Measurements from ENCODE around the gene RBM47. TPM values are rescaled to one million over a fixed set of nuclear protein-coding genes. Genes with fewer than 3 reads are reported as not detected.
"Not testable (repeated sequence)": the region's sequence is repeated elsewhere in the genome, so short reads cannot be mapped to it uniquely, and the experiment has no call there.

The RBM47 gene
- total and polyA plus RNA-seq, 4 experiments from 2014 or later = 0.10 to 1.5 (median 0.87) TPM

DNA sequence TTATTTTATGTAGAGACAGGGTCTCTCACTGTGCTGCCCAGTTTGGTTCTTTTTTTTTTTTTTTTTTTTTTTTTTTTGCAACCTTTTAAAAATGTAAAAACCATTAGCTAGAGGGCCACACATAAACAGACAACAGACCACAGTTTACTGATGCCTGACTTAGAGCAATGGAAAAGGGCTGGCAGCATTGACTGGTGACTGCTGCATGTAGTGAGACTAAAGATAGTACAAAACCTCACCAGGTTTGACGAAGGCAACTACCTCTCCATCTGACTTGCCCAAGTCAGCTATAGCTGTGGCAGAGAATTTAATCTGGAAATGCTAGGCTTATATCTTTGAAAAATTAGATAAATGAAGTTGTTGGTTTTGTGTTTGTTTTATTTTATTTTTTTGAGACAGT lies 102.9 kb downstream of the RBM47 start:
- POLR2A ChIA-PET (ENCODE audit: partially characterized antibody) = no interaction called here
- peaks cover 0 to 4% (median 2%) of the 10 kb centered on the region in 4 donors for H3K4me1 Mint-ChIP-seq
- no peak overlapping the region for H3K27ac ChIP-seq (ENCODE audit: low read depth, low read length)

DNA sequence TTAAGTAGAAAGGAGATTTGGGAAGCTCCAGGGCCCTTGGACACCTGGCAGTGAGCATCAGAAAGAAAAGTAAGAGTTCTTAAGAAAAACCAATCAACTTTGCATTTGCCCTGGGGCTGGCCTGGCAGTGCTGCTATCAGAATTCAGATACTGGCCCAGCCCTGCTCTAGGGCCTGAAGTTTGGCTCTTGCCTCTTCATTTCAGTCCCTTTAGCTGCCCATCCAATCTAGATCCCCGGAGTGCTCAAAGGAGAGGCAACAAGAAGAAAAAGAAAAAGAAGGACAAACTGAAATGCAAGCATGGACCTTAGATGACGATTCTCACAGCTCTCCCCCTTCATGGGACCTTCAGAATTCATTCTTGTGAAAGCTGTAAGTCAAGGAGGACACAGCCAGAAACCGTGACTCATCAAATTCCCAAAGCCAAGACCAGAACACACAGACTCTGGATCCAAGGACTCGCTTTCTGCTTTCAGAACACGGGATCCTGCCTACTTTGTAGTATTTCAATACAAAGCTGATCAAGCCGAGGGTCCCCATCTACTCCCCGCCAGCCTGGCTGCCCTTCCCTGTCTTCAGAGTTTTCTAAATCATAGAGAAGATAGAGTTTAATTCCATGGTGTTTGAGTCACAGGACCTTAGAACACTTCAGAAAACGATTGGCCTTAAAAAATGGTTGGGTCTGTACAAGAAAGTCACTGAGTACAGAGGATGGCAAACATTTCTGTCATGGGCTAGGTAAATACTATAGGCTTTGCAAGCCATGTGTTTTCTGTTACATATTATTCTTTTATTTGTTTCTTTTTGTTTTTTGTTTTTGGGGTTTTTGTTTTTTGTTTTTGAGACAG lies 103.7 kb downstream of the RBM47 start:
- Mint-ChIP-seq H3K4me1 (no peaks in the 10 kb centered on the region), H3K36me3 (no peaks in the 10 kb centered on the region), H3K27me3 (no peaks in the 10 kb centered on the region), H3K4me3 (no peak overlapping the region), H3K27ac (peak overlapping the region in 1 of 7 donors; percentile 21), H3K9me3 (no peaks in the 10 kb centered on the region)
- DNase-seq = no peak
- no peaks in the 10 kb centered on the region for H3K27me3 ChIP-seq (ENCODE audit: insufficient read depth, low read length)
- H3K27ac ChIP-seq (ENCODE audit: low read depth, low read length) = no peak overlapping the region
- POLR2A ChIA-PET (ENCODE audit: partially characterized antibody) = no interaction called here
- no peak overlapping the region for H3K4me3 ChIP-seq (ENCODE audit: low read length in 2 of 2)
- no peaks in the 10 kb centered on the region for H3K36me3 ChIP-seq (ENCODE audit: insufficient read depth, low read length)
- intact Hi-C loops (cut with micrococcal nuclease) = no loop called here
- H3K4me1 ChIP-seq (ENCODE audit: insufficient read depth, low read length) = no peaks in the 10 kb centered on the region
- no peaks in the 10 kb centered on the region for H3K9me3 ChIP-seq (ENCODE audit: control insufficient read depth in 1 of 2, low read length in 2 of 2)
- CTCF ChIA-PET (ENCODE audit: partially characterized antibody) = interaction anchor here (1.2 kb wide), 1 partner anchor 11 kb away, joined by 3 read pairs; no protein-coding TSS in a partner anchor

More for the DNA sequence above, 102.9 kb downstream of the RBM47 start:
- DNase-seq = no peak
- Histone ChIP-seq H3K4me1 (ENCODE audit: insufficient read depth, low read length) (no peaks in the 10 kb centered on the region), H3K27me3 (ENCODE audit: insufficient read depth, low read length) (no peaks in the 10 kb centered on the region), H3K9me3 (ENCODE audit: control insufficient read depth in 1 of 2, low read length in 2 of 2) (no peaks in the 10 kb centered on the region), H3K4me3 (ENCODE audit: low read length in 2 of 2) (no peak overlapping the region), H3K36me3 (ENCODE audit: insufficient read depth, low read length) (no peaks in the 10 kb centered on the region)
- no peaks in the 10 kb centered on the region for H3K9me3 Mint-ChIP-seq
- intact Hi-C loops (cut with micrococcal nuclease) = no loop called here
- H3K27ac Mint-ChIP-seq = no peak overlapping the region
- CTCF ChIA-PET (ENCODE audit: partially characterized antibody) = no interaction called here
- H3K4me3 Mint-ChIP-seq = no peak overlapping the region
- H3K27me3 Mint-ChIP-seq = no peaks in the 10 kb centered on the region
- H3K36me3 Mint-ChIP-seq = no peaks in the 10 kb centered on the region

DNA sequence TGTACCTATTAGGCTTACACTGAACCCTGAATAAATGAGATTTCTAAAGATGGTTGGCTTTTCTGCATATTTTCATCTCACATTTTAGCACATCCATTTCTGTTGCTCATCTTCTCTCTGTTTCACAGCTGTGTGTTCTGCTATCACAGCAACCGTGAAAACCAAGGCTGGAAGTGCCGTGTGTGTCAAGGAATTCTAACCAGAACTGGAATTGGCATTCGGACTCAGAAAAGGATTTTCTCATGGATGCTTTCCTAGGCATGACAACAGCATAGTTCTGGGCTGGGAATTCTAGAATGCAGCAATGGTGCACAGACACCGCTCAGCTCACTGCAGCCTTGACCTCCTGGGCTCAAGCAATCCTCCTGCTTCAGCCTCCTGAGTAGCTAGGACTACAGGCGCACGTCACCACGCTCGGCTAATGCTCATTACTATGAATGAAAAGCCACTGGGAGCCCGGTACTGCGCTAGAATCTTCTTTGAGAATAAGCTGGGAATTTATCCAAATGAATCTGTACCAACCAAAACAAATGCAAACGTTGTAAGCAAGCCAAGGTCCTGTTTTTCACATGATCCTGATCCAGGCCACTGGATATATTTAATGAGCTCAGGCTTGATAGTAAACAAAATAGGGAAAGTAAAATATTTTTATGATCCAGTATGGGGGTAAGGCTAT lies 105.2 kb downstream of the RBM47 start:
- intact Hi-C loops (cut with micrococcal nuclease) = no loop called here
- no peak overlapping the region for H3K4me3 ChIP-seq (ENCODE audit: low read length in 2 of 2)
- H3K36me3 ChIP-seq (ENCODE audit: insufficient read depth, low read length) = no peaks in the 10 kb centered on the region
- no peaks in the 10 kb centered on the region for H3K4me1 ChIP-seq (ENCODE audit: insufficient read depth, low read length)
- H3K9me3 ChIP-seq (ENCODE audit: control insufficient read depth in 1 of 2, low read length in 2 of 2) = no peaks in the 10 kb centered on the region
- no peak for DNase-seq
- no peaks in the 10 kb centered on the region for H3K4me1 Mint-ChIP-seq
- H3K36me3 Mint-ChIP-seq = no peaks in the 10 kb centered on the region
- no peaks in the 10 kb centered on the region for H3K9me3 Mint-ChIP-seq
- peaks cover 0 to 3% of the 10 kb centered on the region in 2 donors for H3K27me3 Mint-ChIP-seq
- H3K4me3 Mint-ChIP-seq = no peak overlapping the region
- H3K27ac Mint-ChIP-seq = no peak overlapping the region
- no peak overlapping the region for H3K27ac ChIP-seq (ENCODE audit: low read depth, low read length)
- ChIA-PET CTCF (ENCODE audit: partially characterized antibody) (interaction anchor here (0.5 to 1.2 kb wide), 2 partner anchors 13 to 19 kb away, joined by 3 read pairs; no protein-coding TSS in a partner anchor), POLR2A (ENCODE audit: partially characterized antibody) (no interaction called here)
- no peaks in the 10 kb centered on the region for H3K27me3 ChIP-seq (ENCODE audit: insufficient read depth, low read length)

DNA sequence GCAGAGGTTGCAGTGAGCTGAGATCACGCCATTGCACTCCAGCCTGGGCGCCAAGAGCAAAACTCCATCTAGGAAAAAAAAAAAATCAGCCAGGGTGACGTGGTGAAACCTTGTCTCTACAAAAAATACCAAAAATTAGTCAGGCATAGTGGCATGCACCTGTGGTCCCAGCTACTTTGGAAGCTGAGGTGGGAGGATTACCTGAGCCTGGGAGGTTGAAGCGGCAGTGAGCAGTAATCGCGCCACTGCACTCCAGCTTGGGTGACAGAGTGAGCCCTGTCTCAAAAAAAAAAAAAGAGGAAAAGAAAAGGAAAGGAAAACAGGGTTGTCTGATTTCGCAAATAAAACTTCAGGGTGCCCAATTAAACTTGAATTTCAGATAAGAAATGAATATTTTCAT lies 106.1 kb downstream of the RBM47 start:
- no peak overlapping the region for H3K4me3 Mint-ChIP-seq
- Histone ChIP-seq H3K4me1 (ENCODE audit: insufficient read depth, low read length) (no peaks in the 10 kb centered on the region), H3K27ac (ENCODE audit: low read depth, low read length) (no peak overlapping the region), H3K4me3 (ENCODE audit: low read length in 2 of 2) (no peak overlapping the region), H3K36me3 (ENCODE audit: insufficient read depth, low read length) (no peaks in the 10 kb centered on the region), H3K27me3 (ENCODE audit: insufficient read depth, low read length) (no peaks in the 10 kb centered on the region), H3K9me3 (ENCODE audit: control insufficient read depth in 1 of 2, low read length in 2 of 2) (no peaks in the 10 kb centered on the region)
- CTCF ChIA-PET (ENCODE audit: partially characterized antibody) = no interaction called here
- POLR2A ChIA-PET (ENCODE audit: partially characterized antibody) = no interaction called here
- H3K4me1 Mint-ChIP-seq = no peaks in the 10 kb centered on the region
- no peaks in the 10 kb centered on the region for H3K36me3 Mint-ChIP-seq
- intact Hi-C loops (cut with micrococcal nuclease) = no loop called here
- peaks cover 0 to 3% of the 10 kb centered on the region in 2 donors for H3K27me3 Mint-ChIP-seq
- no peak overlapping the region for H3K27ac Mint-ChIP-seq
- no peak for DNase-seq
- no peaks in the 10 kb centered on the region for H3K9me3 Mint-ChIP-seq

DNA sequence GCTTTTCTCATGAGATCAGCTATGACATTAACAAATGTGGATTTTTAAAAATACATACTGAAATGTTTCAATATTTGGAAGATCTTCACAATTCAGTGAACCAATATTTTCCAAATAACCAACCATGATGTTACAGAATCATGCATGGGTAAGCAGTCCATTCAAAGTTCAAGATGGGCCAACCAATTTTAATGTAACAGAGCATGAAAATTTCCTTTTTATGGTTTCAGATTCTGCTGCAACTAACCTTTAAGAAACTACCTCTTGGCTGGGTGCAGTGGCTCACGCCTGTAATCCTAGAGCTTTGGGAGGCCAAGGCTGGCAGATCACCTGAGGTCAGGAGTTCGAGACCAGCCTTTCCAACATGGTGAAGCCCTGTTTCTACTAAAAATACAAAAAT lies 107.7 kb downstream of the RBM47 start:
- intact Hi-C loops (cut with micrococcal nuclease) = no loop called here
- H3K27ac Mint-ChIP-seq = no peak overlapping the region
- no peaks in the 10 kb centered on the region for H3K9me3 Mint-ChIP-seq
- H3K4me1 Mint-ChIP-seq = no peaks in the 10 kb centered on the region
- H3K4me3 Mint-ChIP-seq = no peak overlapping the region
- Histone ChIP-seq H3K4me1 (ENCODE audit: insufficient read depth, low read length) (no peaks in the 10 kb centered on the region), H3K27ac (ENCODE audit: low read depth, low read length) (no peak overlapping the region), H3K9me3 (ENCODE audit: control insufficient read depth in 1 of 2, low read length in 2 of 2) (no peaks in the 10 kb centered on the region), H3K36me3 (ENCODE audit: insufficient read depth, low read length) (no peaks in the 10 kb centered on the region), H3K4me3 (ENCODE audit: low read length in 2 of 2) (no peak overlapping the region), H3K27me3 (ENCODE audit: insufficient read depth, low read length) (no peaks in the 10 kb centered on the region)
- ChIA-PET CTCF (ENCODE audit: partially characterized antibody) (interaction anchor here (0.7 to 1.2 kb wide), 2 partner anchors 9 to 44 kb away, joined by 3 to 4 read pairs; no protein-coding TSS in a partner anchor), POLR2A (ENCODE audit: partially characterized antibody) (no interaction called here)
- H3K27me3 Mint-ChIP-seq = peaks cover 0 to 3% of the 10 kb centered on the region in 2 donors
- no peaks in the 10 kb centered on the region for H3K36me3 Mint-ChIP-seq
- DNase-seq = no peak

DNA sequence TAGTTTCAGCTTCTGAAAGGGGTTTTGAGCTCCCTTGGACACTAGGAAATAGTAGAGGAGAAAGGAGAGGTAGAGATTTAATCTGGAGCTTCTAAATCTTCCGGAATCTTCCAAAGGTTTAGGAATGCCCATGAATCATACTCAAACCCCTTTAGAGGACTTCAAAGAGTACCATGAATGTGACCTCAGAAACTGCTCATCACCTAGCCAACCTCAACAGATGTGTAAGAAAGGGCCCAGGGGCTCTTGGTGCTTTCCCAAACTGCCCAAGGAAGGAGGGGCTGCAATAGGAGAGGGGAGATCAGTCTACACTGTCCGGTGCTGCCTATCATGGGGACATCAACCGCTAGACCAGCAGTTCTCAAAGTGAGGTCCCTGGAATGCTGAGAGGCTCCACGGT lies 109.1 kb downstream of the RBM47 start:
- no peaks in the 10 kb centered on the region for H3K9me3 Mint-ChIP-seq
- Histone ChIP-seq H3K9me3 (ENCODE audit: control insufficient read depth in 1 of 2, low read length in 2 of 2) (no peaks in the 10 kb centered on the region), H3K27ac (ENCODE audit: low read depth, low read length) (no peak overlapping the region), H3K4me1 (ENCODE audit: insufficient read depth, low read length) (no peaks in the 10 kb centered on the region), H3K4me3 (ENCODE audit: low read length in 2 of 2) (no peak overlapping the region), H3K27me3 (ENCODE audit: insufficient read depth, low read length) (no peaks in the 10 kb centered on the region), H3K36me3 (ENCODE audit: insufficient read depth, low read length) (no peaks in the 10 kb centered on the region)
- ChIA-PET POLR2A (ENCODE audit: partially characterized antibody) (no interaction called here), CTCF (ENCODE audit: partially characterized antibody) (interaction anchor here (0.6 kb wide), 1 partner anchor 28 kb away, joined by 3 read pairs; no protein-coding TSS in a partner anchor)
- no peaks in the 10 kb centered on the region for H3K36me3 Mint-ChIP-seq
- peaks cover 0 to 3% of the 10 kb centered on the region in 2 donors for H3K27me3 Mint-ChIP-seq
- peaks cover 0 to 3% (median under 1%) of the 10 kb centered on the region in 4 donors for H3K4me1 Mint-ChIP-seq
- H3K4me3 Mint-ChIP-seq = no peak overlapping the region
- H3K27ac Mint-ChIP-seq = peak overlapping the region in 1 of 7 donors; percentile 4
- DNase-seq = no peak
- intact Hi-C loops (cut with micrococcal nuclease) = no loop called here

DNA sequence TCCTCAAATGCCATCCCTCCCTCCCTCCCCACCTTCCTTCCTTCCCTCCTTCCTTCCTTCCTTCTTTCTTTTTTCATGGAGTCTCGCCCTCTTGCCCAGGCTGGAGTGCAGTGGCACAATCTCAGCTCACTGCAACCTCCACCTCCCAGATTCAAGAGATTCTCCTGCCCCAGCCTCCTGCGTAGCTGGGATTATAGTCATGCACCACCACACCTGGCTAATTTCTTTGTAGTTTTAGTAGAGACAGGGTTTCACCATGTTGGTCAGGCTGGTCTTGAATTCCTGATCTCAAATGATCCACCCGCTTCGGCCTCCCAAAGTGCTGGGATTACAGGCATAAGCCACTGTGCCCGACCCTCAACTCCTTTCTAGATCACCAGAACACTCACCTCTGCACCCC lies 112.6 kb downstream of the RBM47 start:
- H3K9me3 ChIP-seq (ENCODE audit: control insufficient read depth in 1 of 2, low read length in 2 of 2); POLR2A ChIA-PET (ENCODE audit: partially characterized antibody); intact Hi-C loops (cut with micrococcal nuclease); H3K36me3 ChIP-seq (ENCODE audit: insufficient read depth, low read length); H3K27ac ChIP-seq (ENCODE audit: low read depth, low read length); CTCF ChIA-PET (ENCODE audit: partially characterized antibody); H3K4me1 ChIP-seq (ENCODE audit: insufficient read depth, low read length); DNase-seq; H3K36me3 Mint-ChIP-seq; H3K27me3 ChIP-seq (ENCODE audit: insufficient read depth, low read length); H3K27me3 Mint-ChIP-seq; H3K4me1 Mint-ChIP-seq; H3K4me3 Mint-ChIP-seq; H3K4me3 ChIP-seq (ENCODE audit: low read length in 2 of 2); H3K9me3 Mint-ChIP-seq: not testable (repeated sequence)
- H3K27ac Mint-ChIP-seq = peak overlapping the region in 1 of 7 donors; percentile 55
